GM12891 (cell line): Measurements from ENCODE around the gene GTF3C5.

Experiments
- POLR2A ChIP-seq: IDR thresholded peaks from 2 replicates; pipeline ENCODE4 v1.6.1; 2011; ENCODE audit warnings: low read depth, low read length, control low read depth
- POLR2AphosphoS5 ChIP-seq: IDR thresholded peaks from 2 replicates; pipeline ENCODE4 v1.6.1; 2011; ENCODE audit warnings: low read depth, low read length, control low read depth
- POU2F2 ChIP-seq: IDR thresholded peaks from 2 replicates; pipeline ENCODE4 v1.6.1; 2011; ENCODE audit warnings: low read depth, mild to moderate bottlenecking, control low read depth, low read length, moderate library complexity
- SPI1 ChIP-seq: IDR thresholded peaks from 2 replicates; pipeline ENCODE4 v1.6.1; 2011; ENCODE audit warnings: low read depth, low read length, control low read depth
- TAF1 ChIP-seq: IDR thresholded peaks from 2 replicates; pipeline ENCODE4 v1.6.1; 2011; ENCODE audit warnings: low read depth, low read length, control low read depth

- TF ChIP-seq POLR2AphosphoS5 (no peak), POLR2A (no peak), TAF1 (no peak), POU2F2 (no peak), SPI1 (no peak)
Observed at GRCh38 chr9:132990781-132991180, 40.0 kb upstream of the GTF3C5 start.
